H7 (cell line): ENCODE measurements around the gene NDUFV1. TPM values are rescaled to one million over a fixed set of nuclear protein-coding genes. Genes with fewer than 3 reads are reported as not detected.
"Not testable (repeated sequence)": the region's sequence is repeated elsewhere in the genome, so short reads cannot be mapped to it uniquely, and the experiment has no call there.

Source experiments
- DNase-seq: peaks from one replicate; pipeline ENCODE4 v3.0.0; 2012
- H3K27me3 ChIP-seq: 2 replicates; pipeline ENCODE4 v1.6.0; 2011; ENCODE audit warnings: mild to moderate bottlenecking, low read length; ENCODE audit not compliant: control insufficient read depth, insufficient read depth
- H3K36me3 ChIP-seq: replicated peaks from 2 replicates; pipeline ENCODE4 v1.5.1; 2011; ENCODE audit warnings: low read length; ENCODE audit not compliant: control insufficient read depth, insufficient read depth
- H3K4me3 ChIP-seq: 2 replicates; pipeline ENCODE4 v1.5.1; 2011; ENCODE audit warnings: low read depth, mild to moderate bottlenecking, control low read depth, low read length, moderate library complexity; ENCODE audit not compliant: insufficient read depth
- total RNA-seq: library from RNA; depleted of rRNA; stranded (reverse); fragments of >200 nt; shearing (Covaris generic); gene quantifications from 2 replicates; pipeline ENCODE4 v1.2.3, GENCODE V29; 2014

The NDUFV1 gene
- total RNA-seq, 1 experiment from 2014 or later = 302 TPM

DNA sequence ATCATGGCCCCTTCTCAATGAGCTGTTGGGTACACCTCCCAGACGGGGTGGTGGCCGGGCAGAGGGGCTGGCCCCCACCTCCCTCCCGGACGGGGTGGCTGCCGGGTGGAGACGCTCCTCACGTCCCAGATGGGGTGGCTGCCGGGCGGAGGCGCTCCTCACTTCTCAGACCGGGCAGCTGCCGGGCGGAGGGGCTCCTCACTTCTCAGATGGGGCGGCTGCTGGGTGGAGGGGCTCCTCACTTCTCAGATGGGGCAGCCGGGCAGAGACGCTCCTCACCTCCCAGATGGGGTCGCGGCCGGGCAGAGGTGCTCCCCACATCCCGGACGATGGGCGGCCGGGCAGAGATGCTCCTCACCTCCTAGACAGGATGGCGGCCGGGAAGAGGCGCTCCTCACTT is 8.8 kb upstream of the NDUFV1 start:
- not testable (repeated sequence) for DNase-seq, H3K27me3 ChIP-seq, H3K36me3 ChIP-seq, H3K4me3 ChIP-seq

DNA sequence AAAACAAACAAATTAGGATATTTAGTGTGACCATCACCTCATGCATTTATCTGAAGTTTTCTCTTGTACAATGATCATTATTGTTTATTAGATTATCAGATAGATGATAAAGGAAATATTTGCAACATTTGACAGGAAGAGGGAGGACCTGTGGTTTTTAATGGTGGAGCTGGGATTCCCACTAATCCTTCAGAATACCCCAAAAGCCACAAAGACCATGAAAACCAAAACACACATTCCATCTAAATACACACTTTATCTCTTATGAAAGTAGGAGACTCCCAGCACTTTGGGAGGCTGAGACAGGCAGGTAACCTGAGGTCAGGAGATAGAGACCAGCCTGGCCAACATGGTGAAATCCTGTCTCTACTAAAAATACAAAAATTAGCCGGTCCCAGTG is 7.6 kb upstream of the NDUFV1 start:
- Histone ChIP-seq H3K27me3 (no peaks in the 10 kb centered on the region), H3K4me3 (no peak overlapping the region), H3K36me3 (no peaks in the 10 kb centered on the region)
- DNase-seq = no peak

DNA sequence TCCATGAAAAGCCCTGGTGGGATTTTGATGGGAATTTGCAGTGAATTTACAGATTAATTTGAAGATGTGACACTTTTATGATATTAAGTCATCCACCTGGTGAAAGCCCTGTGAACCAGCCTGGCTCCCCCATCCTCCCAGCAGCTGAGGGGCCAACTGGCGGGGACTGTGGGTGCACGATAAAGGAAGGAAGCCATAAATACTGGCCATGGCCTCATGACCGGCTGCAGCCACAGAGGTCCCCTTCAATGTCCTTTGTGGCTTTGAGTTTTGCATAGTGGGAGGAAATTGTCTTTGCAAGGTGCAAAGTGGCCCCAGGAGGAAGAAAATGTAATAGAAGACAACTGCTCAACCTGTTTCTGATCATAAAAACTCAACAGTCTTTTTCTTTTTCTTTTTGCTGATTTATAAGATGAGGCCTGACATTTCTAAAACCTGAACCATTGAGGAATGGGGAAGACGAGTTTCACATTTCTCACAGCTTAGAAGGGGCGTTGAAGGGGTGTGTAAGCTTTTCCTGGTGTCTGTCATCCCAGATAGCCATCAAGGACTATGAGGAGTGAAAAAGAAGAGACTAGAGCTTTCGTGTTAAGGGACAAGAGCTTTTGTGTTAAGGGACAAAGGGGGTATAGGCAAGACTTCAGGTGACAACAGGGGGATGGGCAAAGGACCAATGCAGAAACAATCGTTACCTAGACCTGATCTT is 6.3 kb upstream of the NDUFV1 start:
- H3K36me3 ChIP-seq = no peaks in the 10 kb centered on the region
- H3K27me3 ChIP-seq = no peaks in the 10 kb centered on the region
- DNase-seq = no peak
- no peak overlapping the region for H3K4me3 ChIP-seq

DNA sequence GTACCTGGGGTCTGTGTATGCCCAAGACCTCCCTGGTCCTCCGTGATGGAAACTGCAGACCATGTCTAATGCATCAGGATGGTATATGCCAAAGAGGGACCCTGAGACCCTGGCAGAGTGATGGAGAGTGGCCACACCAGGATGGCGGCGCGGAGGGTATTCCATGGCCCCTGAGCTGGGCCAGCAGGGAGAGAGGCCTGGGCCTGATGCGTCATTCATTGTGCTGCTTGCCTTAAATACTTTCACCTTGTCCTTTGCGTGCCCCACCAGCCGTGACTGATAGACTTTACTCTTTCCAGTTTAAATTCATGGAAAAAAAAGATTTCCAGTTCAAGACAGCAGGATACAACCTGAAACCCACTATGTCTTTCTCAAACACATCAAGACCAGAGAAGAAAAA is 5.6 kb upstream of the NDUFV1 start:
- no peak overlapping the region for H3K4me3 ChIP-seq
- H3K27me3 ChIP-seq = 0 out of 2 replicates have a peak, but pooled peaks cover under 1% of the 10 kb centered on the region
- H3K36me3 ChIP-seq = no peaks in the 10 kb centered on the region
- DNase-seq = no peak

DNA sequence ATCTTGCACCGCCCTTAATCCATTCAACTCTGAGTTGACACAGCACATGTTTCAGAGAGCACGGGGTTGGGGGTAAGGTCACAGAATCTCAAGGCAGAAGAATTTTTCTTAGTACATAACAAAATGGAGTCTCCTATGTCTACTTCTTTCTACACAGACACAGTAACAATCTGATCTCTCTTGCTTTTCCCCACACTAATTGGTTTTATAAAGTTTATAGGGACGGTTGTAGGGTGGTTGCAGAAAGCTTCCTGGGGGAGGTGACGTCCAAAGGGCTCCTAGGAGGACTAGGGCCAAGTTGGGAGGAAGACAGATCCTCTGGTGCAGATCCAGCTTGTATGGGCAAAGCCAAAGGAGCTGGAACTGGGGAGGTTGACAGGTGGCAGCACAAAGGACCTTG is 2.6 kb upstream of the NDUFV1 start:
- not testable (repeated sequence) for H3K4me3 ChIP-seq, DNase-seq, H3K27me3 ChIP-seq, H3K36me3 ChIP-seq

DNA sequence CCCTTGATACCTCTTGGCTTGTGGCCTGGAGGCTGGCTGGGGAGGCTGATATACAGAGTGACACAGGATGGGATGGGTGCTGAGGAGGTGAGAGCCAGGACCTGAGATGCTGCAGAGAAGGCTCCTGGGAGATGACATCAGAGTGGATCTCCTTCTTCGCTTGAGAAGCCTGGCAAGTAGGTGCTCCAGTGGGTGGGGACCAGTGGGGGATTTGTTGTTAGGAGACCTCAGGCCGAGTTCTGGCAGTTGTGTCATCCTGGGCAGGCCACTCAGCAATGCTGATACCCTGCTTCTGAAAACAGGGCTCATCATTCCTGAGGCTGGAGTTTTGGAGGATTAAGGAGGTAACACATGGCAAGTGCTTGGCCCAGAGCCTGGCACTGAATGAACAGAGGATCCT is 1.9 kb upstream of the NDUFV1 start:
- Histone ChIP-seq H3K27me3 (peaks cover 1% of the 10 kb centered on the region; the same call in 1 of the 2 replicates), H3K36me3 (peaks cover 10% of the 10 kb centered on the region), H3K4me3 (no peak overlapping the region)
- no peak for DNase-seq

DNA sequence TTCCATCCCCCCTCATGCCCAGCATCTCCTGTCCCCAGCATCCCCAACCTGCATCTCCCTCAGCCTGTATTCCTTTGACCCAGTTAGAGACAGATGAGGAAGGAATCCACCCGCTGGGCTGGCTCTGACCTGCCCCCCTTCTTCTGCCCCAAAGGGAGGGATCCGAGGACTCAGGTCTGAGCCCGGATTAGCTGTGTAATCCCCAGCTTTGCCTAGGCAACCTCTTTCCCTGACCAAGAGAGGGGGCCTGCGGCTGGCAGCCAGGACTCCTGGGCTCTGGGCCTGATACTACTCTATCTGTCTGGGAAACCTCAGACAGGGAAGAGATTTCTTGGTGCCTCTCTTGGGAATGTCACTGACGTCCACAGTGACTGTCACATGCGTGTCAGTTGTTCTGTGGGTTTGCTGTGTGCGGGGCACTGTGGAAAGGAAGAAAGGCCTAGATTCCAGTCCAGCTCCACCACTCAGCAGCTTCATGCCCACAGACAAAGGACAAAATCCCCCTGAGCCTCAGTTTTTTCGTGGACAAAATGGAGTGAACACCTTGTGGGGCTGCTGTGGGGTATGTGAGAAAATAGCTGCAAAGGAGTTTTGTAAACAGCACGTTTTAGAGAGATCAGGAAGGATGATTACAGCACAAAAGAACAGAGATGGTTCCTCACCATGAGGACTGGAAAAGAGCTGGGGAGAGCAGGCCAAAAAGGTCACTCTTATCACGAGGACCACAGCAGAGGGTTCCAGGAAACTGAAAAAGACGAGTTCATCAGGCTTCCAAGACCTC is 1.3 kb upstream of the NDUFV1 start:
- Histone ChIP-seq H3K27me3 (peaks cover 1% of the 10 kb centered on the region; the same call in 1 of the 2 replicates), H3K36me3 (peaks cover 12% of the 10 kb centered on the region)
- no peak for DNase-seq

DNA sequence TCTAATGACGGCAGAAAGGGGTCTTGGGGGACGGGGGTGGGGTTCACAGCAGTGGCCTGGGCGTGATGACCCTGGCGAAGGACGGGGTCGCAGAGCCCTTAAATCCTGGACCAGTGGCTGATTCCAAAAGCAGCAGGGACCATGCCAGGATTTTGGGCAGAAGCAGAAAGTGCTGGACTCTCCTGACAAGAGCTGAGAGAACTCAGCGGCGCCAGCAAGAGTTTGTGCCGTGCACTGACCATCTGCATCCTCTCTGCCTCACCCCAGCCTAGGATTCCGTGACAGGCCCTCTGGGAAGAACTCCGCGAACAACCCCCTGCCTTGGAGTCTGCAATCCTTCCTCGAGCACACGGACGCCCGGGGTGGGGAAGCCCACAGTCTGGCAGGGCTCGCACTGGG is 644 bp upstream of the NDUFV1 start:
- Histone ChIP-seq H3K4me3 (peak overlapping the region; percentile 44), H3K27me3 (peaks cover 1% of the 10 kb centered on the region; the same call in 1 of the 2 replicates)
- DNase-seq = no peak

More for the DNA sequence above, 1.3 kb upstream of the NDUFV1 start:
- no peak overlapping the region for H3K4me3 ChIP-seq

DNA sequence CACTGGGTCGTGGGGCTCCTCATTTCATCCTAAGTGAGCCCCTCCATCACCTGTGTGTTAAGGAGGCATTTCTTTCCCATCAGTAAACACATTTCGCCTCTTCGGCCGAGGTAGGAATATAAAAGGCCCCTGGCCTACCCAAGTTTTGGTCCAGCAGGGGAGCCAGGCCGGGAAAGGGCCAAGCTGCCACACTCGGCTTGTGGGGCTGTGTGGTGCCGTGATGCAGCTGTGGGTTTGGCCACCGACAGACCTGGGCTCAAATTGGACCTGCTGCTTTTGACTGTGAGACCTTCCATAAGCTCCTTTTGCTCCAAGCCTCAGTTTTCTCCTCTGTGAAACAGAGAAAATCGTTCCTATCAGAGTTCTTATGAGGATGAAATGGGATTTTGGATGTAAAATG is 771 bp downstream of the NDUFV1 start:
- Histone ChIP-seq H3K27me3 (peaks cover 1% of the 10 kb centered on the region; the same call in 1 of the 2 replicates), H3K36me3 (peaks cover 16% of the 10 kb centered on the region), H3K4me3 (peak overlapping the region; percentile 89)
- DNase-seq = no peak

More for the DNA sequence above, 644 bp upstream of the NDUFV1 start:
- H3K36me3 ChIP-seq = peaks cover 14% of the 10 kb centered on the region

DNA sequence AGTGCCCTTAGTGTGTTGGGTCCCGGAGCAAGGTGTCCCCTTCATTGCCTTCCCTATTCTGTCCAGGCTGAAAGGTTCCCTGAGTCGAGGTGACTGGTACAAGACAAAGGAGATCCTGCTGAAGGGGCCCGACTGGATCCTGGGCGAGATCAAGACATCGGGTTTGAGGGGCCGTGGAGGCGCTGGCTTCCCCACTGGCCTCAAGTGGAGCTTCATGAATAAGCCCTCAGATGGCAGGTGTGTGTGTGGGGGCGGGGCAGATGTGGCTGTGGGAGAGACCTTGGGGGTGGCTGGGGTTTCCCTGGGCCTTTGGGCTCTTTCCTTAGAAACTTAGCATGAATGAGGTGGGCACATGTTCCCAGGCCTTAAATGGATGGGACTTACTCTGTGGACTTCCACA is 1.8 kb downstream of the NDUFV1 start:
- peaks cover 16% of the 10 kb centered on the region for H3K36me3 ChIP-seq
- DNase-seq = no peak
- peaks cover 1% of the 10 kb centered on the region; the same call in 1 of the 2 replicates for H3K27me3 ChIP-seq
- H3K4me3 ChIP-seq = no peak overlapping the region

DNA sequence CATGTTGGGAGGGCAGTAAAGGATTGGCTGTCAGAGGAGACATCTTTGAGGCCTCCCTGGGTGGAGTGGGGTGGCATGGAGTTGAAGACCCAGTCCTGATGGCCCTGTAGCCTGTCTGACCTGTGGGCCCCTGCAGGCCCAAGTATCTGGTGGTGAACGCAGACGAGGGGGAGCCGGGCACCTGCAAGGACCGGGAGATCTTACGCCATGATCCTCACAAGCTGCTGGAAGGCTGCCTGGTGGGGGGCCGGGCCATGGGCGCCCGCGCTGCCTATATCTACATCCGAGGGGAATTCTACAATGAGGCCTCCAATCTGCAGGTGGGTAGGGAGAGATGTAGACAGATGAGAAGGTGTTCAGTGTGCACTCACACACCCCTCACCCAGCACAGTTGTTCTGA is 2.6 kb downstream of the NDUFV1 start:
- H3K36me3 ChIP-seq = peaks cover 16% of the 10 kb centered on the region
- H3K27me3 ChIP-seq = peaks cover 1% of the 10 kb centered on the region; the same call in 1 of the 2 replicates
- H3K4me3 ChIP-seq = no peak overlapping the region
- DNase-seq = no peak

DNA sequence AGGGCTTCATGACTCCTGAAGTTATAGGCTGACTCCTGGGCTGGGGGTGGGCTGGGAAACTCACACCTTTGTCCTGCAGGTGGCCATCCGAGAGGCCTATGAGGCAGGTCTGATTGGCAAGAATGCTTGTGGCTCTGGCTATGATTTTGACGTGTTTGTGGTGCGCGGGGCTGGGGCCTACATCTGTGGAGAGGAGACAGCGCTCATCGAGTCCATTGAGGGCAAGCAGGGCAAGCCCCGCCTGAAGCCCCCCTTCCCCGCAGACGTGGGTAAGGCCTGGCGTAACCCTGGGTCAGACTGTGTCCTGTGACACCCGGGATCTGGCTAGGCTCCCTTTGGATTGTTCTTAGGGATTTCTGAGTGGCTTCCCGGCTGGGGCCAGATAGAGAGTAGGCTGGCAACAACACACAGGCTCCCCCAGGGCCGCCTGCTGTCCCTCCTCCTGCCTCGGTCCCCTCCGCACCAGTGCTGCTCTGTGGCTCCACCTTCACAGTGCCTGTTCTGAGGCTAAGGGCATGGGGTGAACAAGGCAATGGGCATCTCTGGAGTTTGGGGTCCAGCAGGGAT is 3.6 kb downstream of the NDUFV1 start:
- no peak for DNase-seq
- H3K27me3 ChIP-seq = peaks cover 1% of the 10 kb centered on the region; the same call in 1 of the 2 replicates
- H3K36me3 ChIP-seq = peaks cover 16% of the 10 kb centered on the region
- no peak overlapping the region for H3K4me3 ChIP-seq

DNA sequence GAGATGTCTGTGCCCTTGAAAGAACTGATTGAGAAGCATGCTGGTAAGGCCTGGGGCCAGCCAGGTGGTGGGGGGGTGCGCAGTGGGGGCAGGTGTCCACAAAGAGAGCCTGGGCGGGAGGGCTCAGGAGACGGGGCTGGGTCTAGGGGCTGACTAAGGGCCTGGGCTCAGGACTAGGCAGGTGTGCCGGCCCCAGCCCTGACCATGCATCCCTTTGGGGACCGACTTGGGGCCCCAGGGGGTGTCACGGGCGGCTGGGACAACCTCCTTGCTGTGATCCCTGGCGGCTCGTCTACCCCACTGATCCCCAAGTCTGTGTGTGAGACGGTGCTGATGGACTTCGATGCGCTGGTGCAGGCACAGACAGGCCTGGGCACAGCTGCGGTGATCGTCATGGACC is 4.4 kb downstream of the NDUFV1 start:
- DNase-seq = no peak
- H3K36me3 ChIP-seq = peaks cover 16% of the 10 kb centered on the region
- no peak overlapping the region for H3K4me3 ChIP-seq
- H3K27me3 ChIP-seq = no peaks in the 10 kb centered on the region; the same call in 1 of the 2 replicates

DNA sequence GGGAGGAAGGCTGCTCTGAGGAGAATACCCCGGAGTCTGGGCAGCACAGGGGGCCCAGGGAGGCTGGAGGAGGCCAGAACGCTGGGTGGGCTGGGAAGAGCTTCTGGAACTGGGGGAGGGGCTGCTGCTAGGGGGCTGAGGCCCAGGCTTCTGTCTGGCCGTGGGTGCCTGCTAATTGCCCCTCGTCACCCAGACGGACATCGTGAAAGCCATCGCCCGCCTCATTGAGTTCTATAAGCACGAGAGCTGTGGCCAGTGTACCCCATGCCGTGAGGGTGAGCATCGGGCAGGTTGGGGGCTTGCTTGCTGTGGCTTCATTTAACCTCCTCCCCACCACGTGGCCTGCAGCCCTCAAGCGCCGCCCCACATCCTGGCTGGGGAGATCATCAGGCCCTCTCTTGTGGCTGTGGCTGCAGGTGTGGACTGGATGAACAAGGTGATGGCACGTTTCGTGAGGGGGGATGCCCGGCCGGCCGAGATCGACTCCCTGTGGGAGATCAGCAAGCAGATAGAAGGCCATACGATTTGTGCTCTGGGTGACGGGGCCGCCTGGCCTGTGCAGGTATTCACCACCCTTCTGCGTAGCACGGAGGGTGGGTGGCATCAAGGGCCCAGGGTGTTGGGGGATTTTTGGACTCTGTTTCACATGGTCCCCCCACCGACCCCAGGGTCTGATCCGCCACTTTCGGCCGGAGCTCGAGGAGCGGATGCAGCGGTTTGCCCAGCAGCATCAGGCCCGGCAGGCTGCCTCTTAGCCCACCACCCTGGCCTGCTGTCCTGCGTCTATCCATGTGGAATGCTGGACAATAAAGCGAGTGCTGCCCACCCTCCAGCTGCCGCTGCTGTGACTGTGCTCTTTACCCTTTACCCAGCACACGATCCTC is 5.2 kb downstream of the NDUFV1 start:
- no peak for DNase-seq
- peaks cover 16% of the 10 kb centered on the region for H3K36me3 ChIP-seq
- H3K4me3 ChIP-seq = no peak overlapping the region
- peaks cover 2% of the 10 kb centered on the region; the same call in 1 of the 2 replicates for H3K27me3 ChIP-seq
